ENCODE results near the gene TAF5L.
"Not testable (repeated sequence)": the region's sequence is repeated elsewhere in the genome, so short reads cannot be mapped to it uniquely, and the experiment has no call there.

Gene TAF5L

GRCh38 chr1:229641306-229641705 lies 15.4 kb upstream of the TAF5L start:
- DNase-seq = no peak

DNA sequence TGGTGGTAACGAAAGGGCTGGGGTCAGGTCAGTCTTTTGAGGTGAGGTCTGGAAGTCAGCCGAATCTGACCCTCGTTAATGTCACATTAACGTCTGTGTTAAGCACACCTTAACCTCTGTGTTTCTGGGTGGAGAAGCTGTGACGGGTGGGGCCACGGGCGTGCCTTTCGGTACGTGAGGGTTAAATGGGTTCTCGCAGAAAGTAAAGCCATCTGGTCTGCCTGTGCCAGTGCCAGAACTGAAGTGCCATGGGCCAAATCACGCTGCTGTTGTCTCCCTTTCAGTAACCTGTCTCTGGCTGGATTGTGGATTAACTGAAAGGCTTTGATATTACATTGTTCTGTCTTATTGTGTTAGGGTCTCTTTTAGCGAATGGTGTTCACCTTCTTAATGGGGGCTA lies 14.5 kb upstream of the TAF5L start:
- DNase-seq = no peak

- DNase-seq = no peak
These were observed 11.8 kb upstream of the TAF5L start for GRCh38 chr1:229637746-229638145.

DNA sequence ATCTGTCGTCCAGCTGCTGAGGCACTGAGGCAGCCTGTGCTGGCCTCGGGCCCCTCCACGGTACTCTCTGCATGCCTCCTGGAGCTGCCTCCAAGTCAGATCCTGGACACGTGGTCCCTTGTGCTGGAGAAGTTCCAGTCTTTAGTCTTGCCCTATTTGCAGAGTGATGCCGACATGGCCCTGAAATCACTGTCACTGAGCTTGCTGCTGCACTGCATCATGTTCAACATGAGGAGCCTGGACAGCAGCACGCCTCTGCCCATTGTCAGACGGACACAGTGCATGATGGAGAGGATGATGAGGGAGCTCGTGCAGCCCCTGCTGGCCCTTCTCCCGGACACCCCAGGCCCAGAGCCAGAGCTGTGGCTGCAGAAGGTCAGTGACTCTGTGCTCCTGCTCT lies 10.1 kb upstream of the TAF5L start:
- DNase-seq = no peak

- DNase-seq = no peak
These were observed 6.0 kb upstream of the TAF5L start for GRCh38 chr1:229631966-229632365.

GRCh38 chr1:229631148-229631547 lies 5.2 kb upstream of the TAF5L start:
- DNase-seq = no peak

- DNase-seq = no peak
These were observed 3.3 kb upstream of the TAF5L start for GRCh38 chr1:229629261-229629660.

DNA sequence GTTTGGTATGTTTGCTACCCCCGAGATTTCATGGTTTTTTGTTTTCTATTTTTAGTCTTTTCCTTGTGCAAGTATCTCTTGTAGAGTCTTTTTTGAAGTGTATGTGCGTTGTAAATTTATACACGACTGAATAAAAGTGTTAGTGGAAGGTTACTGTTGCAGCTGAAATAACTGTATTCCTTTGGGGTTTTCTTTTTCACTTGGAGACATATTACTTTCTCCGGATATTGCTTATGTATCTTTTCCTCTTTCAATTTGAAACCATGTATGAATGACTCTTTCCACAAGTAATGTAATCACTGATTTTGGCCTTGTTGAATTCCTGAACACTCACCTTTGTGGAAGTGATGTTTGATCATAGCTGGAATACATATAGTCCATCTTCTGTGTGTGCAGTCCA lies 1.1 kb upstream of the TAF5L start:
- DNase-seq = peak; percentile 5

DNA sequence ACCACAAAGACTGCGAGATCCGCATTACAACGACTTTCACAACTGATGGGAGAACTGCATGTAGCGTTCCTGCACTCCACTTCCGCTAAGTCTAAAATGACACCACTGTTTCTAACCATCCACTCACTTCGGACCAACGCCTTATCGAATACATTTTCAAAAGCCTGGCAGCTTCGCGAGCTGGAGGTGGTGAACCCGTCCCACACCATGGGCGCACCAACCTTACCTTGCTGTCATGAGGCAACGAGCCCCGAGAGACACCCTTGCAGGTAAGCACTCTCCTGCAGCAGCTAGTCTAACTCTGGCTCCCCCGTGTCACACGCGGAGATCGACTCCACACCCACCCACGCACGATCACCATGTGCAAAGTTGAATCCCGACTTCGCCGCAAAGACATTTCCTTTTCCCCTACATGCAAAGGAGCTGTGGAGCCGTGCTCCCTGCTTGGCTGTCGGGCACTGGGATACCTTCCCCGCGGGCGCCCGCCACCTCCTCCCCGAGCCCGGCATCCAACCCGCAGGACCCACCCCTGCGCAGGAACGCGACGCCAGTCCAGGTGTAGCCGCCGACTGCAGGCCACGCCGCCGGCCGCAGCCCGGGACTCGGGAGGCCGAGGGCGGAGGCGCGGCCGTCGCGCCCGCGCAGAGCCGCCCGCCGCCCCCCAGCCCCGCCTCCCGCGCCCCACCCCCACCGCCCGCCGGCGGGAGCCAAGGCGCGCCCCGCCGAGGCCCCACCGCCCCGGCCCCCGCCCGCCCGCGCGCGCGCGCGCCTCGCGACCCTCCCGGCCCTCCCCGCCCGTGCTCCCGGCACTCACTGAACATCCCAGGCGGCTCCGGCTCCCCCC lies 629 bp downstream of the TAF5L start:
- peak; percentile 69 for DNase-seq

GRCh38 chr1:229624521-229625070 lies 1.3 kb downstream of the TAF5L start:
- no peak for DNase-seq

DNA sequence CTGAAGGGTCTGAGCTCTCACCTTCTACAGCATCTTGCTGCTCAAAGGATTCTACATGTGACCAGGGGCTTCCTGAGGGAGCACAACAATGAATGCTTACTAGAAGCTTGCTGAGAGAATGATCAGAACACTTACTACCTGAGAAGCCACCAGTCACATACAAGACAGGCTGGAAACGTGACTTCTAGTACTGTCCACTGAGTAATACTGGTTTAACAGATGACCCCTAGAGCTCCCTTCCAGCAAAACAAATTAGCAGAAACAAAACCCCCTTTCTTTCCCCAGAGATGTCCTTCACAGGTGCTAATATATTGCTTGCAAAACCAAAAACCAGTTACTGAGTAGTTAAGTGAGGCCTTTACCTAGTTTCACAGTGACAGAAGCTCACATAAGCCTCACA lies 2.1 kb downstream of the TAF5L start:
- DNase-seq = no peak

DNA sequence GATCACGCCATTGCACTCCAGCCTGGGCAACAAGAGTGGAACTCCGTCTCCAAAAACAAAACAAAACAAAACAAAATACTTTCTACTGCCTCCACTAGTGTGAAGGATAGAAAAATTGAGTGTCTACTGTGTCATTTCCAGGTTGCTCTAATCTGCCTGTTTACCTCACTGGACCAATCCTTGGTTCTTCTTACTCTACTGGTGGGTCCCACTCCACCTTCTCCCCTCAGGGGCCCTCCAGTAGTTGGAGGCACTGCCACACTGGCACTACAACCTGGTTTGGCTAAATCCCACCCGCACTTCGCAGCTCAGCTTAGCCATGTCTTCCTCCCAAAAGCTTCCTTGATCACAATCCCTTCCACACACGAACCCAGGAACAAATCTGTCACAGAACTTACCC lies 2.7 kb downstream of the TAF5L start:
- no peak for DNase-seq

- not testable (repeated sequence) for DNase-seq
These were observed 3.2 kb downstream of the TAF5L start for GRCh38 chr1:229622641-229623120.

DNA sequence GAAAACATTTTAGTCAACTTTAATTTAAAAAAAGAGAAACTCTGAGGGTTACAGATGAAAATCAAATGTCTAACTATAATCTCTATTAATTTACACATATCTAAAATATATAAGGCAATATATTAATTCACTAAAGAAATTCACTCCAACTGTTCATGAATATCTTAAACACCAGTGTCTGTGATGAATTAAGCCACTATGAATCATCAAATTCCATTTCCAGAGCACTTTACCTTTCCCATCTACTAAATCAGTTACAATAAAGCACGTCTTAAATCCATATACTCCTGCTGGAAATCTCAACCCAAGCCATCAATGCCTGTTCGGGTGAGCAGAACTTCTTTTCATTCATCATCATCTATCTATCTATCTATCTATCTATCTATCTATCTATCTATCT lies 4.3 kb downstream of the TAF5L start:
- no peak for DNase-seq

DNA sequence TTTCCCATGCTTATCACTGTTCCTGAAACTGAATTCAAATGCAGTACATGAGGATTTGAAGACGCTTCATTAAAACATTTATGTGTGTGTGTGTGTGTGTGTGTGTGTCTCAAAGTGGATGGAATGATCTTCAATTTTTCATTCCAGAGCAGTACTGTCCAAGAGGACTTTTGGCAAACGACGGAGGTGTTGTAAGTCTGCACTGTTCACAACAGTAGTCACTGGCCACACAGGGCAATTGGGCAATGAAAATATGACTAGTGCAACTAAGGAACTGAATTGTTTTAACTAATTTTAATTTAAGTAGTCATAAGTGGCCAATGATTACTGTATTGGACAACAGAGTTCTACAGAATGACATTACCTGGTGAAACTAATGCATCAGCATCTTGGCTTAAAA lies 5.0 kb downstream of the TAF5L start:
- DNase-seq = peak; percentile 44

DNA sequence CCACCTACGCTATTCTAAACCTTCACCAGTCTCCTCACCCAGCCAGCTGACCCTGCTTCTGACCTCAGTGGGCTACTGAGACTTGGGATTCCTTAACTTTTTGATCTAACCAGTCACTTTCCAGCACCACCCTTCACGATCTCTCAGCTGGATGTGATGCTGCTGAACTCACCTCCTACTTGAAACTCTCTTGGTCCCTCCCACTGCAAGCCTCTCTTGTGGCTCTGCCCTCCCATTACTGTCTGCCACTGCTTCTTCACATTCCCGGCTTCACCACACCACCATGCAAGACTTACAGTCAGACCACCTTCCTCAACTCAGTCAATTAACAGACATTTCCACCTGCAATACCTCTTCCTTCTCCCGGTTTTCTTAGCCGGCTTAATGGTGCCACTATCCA lies 6.3 kb downstream of the TAF5L start:
- DNase-seq = no peak

GRCh38 chr1:229619002-229619401 lies 6.9 kb downstream of the TAF5L start:
- no peak for DNase-seq

DNA sequence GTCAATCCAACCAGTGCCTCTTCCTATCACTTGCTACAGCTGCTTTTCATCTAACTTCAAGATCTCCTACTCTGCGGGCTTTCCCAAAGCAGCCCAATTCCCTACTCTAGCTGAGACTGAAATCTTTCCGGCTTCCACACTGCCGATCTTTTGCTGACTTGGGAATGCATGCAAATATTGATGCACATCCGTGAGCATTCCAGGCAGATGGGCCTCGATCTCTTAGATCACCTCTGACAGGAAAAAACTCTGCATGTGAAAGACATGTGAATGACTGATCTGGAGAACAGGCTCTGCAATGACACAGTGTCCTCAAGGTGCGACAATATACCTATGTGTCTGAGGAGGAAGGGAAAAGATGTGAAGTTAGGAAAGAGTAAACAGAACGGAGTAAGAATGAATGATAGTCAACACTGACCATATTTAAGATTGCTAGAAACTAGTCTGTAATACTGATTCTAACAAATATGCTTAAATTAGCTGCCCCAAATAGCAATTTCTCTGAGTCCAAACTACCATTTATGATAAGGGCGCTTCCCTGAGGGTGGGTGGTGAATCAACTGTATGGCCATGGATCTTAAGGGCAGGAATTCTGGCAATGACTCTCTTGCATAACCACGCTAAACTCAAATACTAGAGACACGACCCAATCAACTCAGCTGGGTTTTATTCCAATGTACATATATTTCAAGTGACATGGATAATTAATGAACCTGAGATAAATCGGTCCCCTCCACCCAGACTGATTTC lies 8.4 kb downstream of the TAF5L start:
- no peak for DNase-seq

DNA sequence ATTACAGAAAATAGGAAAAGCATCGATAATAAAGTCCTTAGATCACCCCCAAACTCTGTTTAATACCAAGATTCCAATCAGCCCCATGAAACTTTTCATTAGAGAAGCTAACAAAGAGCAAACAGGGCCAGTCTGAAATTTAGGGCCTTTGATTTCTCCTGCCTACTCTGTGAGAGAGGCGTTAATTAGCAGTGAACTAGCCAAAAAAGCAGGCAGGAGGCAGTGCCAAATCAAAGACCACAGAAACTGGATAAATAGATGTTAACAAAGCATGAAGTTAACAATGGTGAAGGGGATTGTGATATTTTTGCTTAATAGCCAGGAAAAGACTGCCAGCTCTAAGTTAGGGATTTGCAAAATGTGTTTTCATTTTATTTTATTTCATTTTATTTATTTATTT lies 11.2 kb downstream of the TAF5L start:
- no peak for DNase-seq

DNA sequence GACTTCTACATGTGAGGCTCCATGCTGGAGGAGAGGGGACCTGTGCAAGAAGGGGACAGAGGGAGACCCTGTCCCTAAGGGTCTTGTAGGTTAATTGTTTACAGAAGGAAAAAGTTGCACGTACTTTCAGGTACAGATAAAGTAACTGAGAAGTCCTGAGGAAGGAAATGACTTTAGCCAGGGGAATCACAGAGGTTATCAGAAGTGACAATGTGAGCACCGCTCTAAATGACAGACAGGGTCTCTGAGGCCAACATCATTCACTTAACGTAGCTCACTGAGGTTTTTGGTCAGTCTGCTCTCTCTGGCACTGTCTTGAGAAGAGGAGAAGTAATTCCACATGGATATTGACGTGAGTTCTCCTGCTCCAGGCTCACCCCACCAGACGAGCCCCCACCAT lies 12.0 kb downstream of the TAF5L start:
- DNase-seq = no peak

GRCh38 chr1:229608590-229608989 lies 17.3 kb downstream of the TAF5L start:
- no peak for DNase-seq

- DNase-seq = no peak
These were observed 18.6 kb downstream of the TAF5L start for GRCh38 chr1:229607370-229607769.

GRCh38 chr1:229603371-229604005 lies 22.4 kb downstream of the TAF5L start:
- DNase-seq = no peak

Measured in inflammatory macrophage treated with lipopolysaccharide for 4 hours (primary cell).